ENCODE data around the gene THSD4. TPM values are rescaled to one million over a fixed set of nuclear protein-coding genes. Genes with fewer than 3 reads are reported as not detected.
"Not testable (repeated sequence)": the region's sequence is repeated elsewhere in the genome, so short reads cannot be mapped to it uniquely, and the experiment has no call there.

Gene THSD4
- total RNA-seq, 2 experiments from 2014 or later = not detected

GRCh38 chr15:71304681-71305080, 189.4 kb downstream of the THSD4 start:
- ATAC-seq (no peak), DNase-seq (no peak)
- no peaks in the 10 kb centered on the region for H3K27me3 Mint-ChIP-seq (ENCODE audit: low read depth)
- no peaks in the 10 kb centered on the region for H3K36me3 Mint-ChIP-seq (ENCODE audit: low read depth)
- ChIA-PET POLR2A (no interaction called here), CTCF (no interaction called here)
- no peaks in the 10 kb centered on the region for H3K9me3 Mint-ChIP-seq (ENCODE audit: insufficient read depth)
- no peaks in the 10 kb centered on the region for H3K4me1 Mint-ChIP-seq (ENCODE audit: low read depth)
- H3K4me3 Mint-ChIP-seq = no peak overlapping the region
- no peak overlapping the region for H3K27ac Mint-ChIP-seq

- Mint-ChIP-seq H3K27me3 (ENCODE audit: low read depth) (no peaks in the 10 kb centered on the region), H3K36me3 (ENCODE audit: low read depth) (no peaks in the 10 kb centered on the region), H3K4me1 (ENCODE audit: low read depth) (no peaks in the 10 kb centered on the region), H3K9me3 (ENCODE audit: insufficient read depth) (no peaks in the 10 kb centered on the region), H3K27ac (no peak overlapping the region), H3K4me3 (no peak overlapping the region)
- DNase-seq = no peak
- ChIA-PET CTCF (no interaction called here), POLR2A (no interaction called here)
- no peak for ATAC-seq
Observed at GRCh38 chr15:71306538-71306937, 191.3 kb downstream of the THSD4 start.

- Mint-ChIP-seq H3K27ac (no peak overlapping the region), H3K4me1 (ENCODE audit: low read depth) (no peaks in the 10 kb centered on the region), H3K36me3 (ENCODE audit: low read depth) (no peaks in the 10 kb centered on the region), H3K4me3 (no peak overlapping the region), H3K9me3 (ENCODE audit: insufficient read depth) (no peaks in the 10 kb centered on the region), H3K27me3 (ENCODE audit: low read depth) (no peaks in the 10 kb centered on the region)
- POLR2A ChIA-PET = no interaction called here
- ATAC-seq (no peak), DNase-seq (no peak)
- CTCF ChIA-PET = no interaction called here
Observed at GRCh38 chr15:71312194-71312708, 197.0 kb downstream of the THSD4 start.

GRCh38 chr15:71312731-71313460, 197.6 kb downstream of the THSD4 start:
- ChIA-PET CTCF (no interaction called here), POLR2A (no interaction called here)
- no peaks in the 10 kb centered on the region for H3K9me3 Mint-ChIP-seq (ENCODE audit: insufficient read depth)
- no peak for ATAC-seq
- H3K4me3 Mint-ChIP-seq = no peak overlapping the region
- no peaks in the 10 kb centered on the region for H3K36me3 Mint-ChIP-seq (ENCODE audit: low read depth)
- no peak for DNase-seq
- H3K4me1 Mint-ChIP-seq (ENCODE audit: low read depth) = no peaks in the 10 kb centered on the region
- no peak overlapping the region for H3K27ac Mint-ChIP-seq
- H3K27me3 Mint-ChIP-seq (ENCODE audit: low read depth) = no peaks in the 10 kb centered on the region

GRCh38 chr15:71313806-71314205, 198.5 kb downstream of the THSD4 start:
- Mint-ChIP-seq H3K4me1 (ENCODE audit: low read depth) (no peaks in the 10 kb centered on the region), H3K36me3 (ENCODE audit: low read depth) (no peaks in the 10 kb centered on the region), H3K27me3 (ENCODE audit: low read depth) (no peaks in the 10 kb centered on the region), H3K9me3 (ENCODE audit: insufficient read depth) (no peaks in the 10 kb centered on the region), H3K27ac (no peak overlapping the region), H3K4me3 (no peak overlapping the region)
- ChIA-PET CTCF (no interaction called here), POLR2A (no interaction called here)
- no peak for ATAC-seq
- no peak for DNase-seq

GRCh38 chr15:71314956-71315537, 199.8 kb downstream of the THSD4 start:
- no peaks in the 10 kb centered on the region for H3K9me3 Mint-ChIP-seq (ENCODE audit: insufficient read depth)
- ATAC-seq = no peak
- no peak overlapping the region for H3K4me3 Mint-ChIP-seq
- H3K36me3 Mint-ChIP-seq (ENCODE audit: low read depth) = no peaks in the 10 kb centered on the region
- no peaks in the 10 kb centered on the region for H3K4me1 Mint-ChIP-seq (ENCODE audit: low read depth)
- DNase-seq = no peak
- ChIA-PET CTCF (no interaction called here), POLR2A (no interaction called here)
- H3K27ac Mint-ChIP-seq = no peak overlapping the region
- H3K27me3 Mint-ChIP-seq (ENCODE audit: low read depth) = no peaks in the 10 kb centered on the region

- POLR2A ChIA-PET = no interaction called here
- CTCF ChIA-PET = no interaction called here
- DNase-seq (no peak), ATAC-seq (no peak)
- no peaks in the 10 kb centered on the region for H3K27me3 Mint-ChIP-seq (ENCODE audit: low read depth)
- H3K4me3 Mint-ChIP-seq = no peak overlapping the region
- no peaks in the 10 kb centered on the region for H3K4me1 Mint-ChIP-seq (ENCODE audit: low read depth)
- H3K9me3 Mint-ChIP-seq (ENCODE audit: insufficient read depth) = no peaks in the 10 kb centered on the region
- no peaks in the 10 kb centered on the region for H3K36me3 Mint-ChIP-seq (ENCODE audit: low read depth)
- no peak overlapping the region for H3K27ac Mint-ChIP-seq
Observed at GRCh38 chr15:71316911-71317310, 201.6 kb downstream of the THSD4 start.

GRCh38 chr15:71319424-71319823, 204.2 kb downstream of the THSD4 start:
- H3K9me3 Mint-ChIP-seq (ENCODE audit: insufficient read depth); H3K36me3 Mint-ChIP-seq (ENCODE audit: low read depth); POLR2A ChIA-PET; CTCF ChIA-PET; H3K27ac Mint-ChIP-seq; DNase-seq; H3K4me1 Mint-ChIP-seq (ENCODE audit: low read depth); H3K4me3 Mint-ChIP-seq; H3K27me3 Mint-ChIP-seq (ENCODE audit: low read depth); ATAC-seq: not testable (repeated sequence)

GRCh38 chr15:71319935-71320334, 204.7 kb downstream of the THSD4 start:
- Mint-ChIP-seq H3K4me3 (no peak overlapping the region), H3K4me1 (ENCODE audit: low read depth) (no peaks in the 10 kb centered on the region), H3K9me3 (ENCODE audit: insufficient read depth) (no peaks in the 10 kb centered on the region), H3K36me3 (ENCODE audit: low read depth) (no peaks in the 10 kb centered on the region), H3K27me3 (ENCODE audit: low read depth) (peaks cover 2% of the 10 kb centered on the region), H3K27ac (no peak overlapping the region)
- DNase-seq (no peak), ATAC-seq (no peak)
- ChIA-PET CTCF (no interaction called here), POLR2A (no interaction called here)

GRCh38 chr15:71323082-71323481, 207.8 kb downstream of the THSD4 start:
- DNase-seq (no peak), ATAC-seq (no peak)
- POLR2A ChIA-PET = interaction anchor here (0.6 kb wide), 1 partner anchor 1623 kb away, joined by 3 read pairs; no protein-coding TSS in a partner anchor

GRCh38 chr15:71323584-71323983, 208.3 kb downstream of the THSD4 start:
- H3K27me3 Mint-ChIP-seq (ENCODE audit: low read depth) = peaks cover 2% of the 10 kb centered on the region
- no peaks in the 10 kb centered on the region for H3K9me3 Mint-ChIP-seq (ENCODE audit: insufficient read depth)
- no peak for DNase-seq
- POLR2A ChIA-PET = interaction anchor here (0.6 kb wide), 1 partner anchor 1623 kb away, joined by 3 read pairs; no protein-coding TSS in a partner anchor
- H3K4me3 Mint-ChIP-seq = no peak overlapping the region
- CTCF ChIA-PET = no interaction called here
- H3K27ac Mint-ChIP-seq = no peak overlapping the region
- no peaks in the 10 kb centered on the region for H3K4me1 Mint-ChIP-seq (ENCODE audit: low read depth)
- ATAC-seq = no peak
- H3K36me3 Mint-ChIP-seq (ENCODE audit: low read depth) = no peaks in the 10 kb centered on the region

More at GRCh38 chr15:71323082-71323481, 207.8 kb downstream of the THSD4 start:
- Mint-ChIP-seq H3K4me3 (no peak overlapping the region), H3K9me3 (ENCODE audit: insufficient read depth) (no peaks in the 10 kb centered on the region), H3K4me1 (ENCODE audit: low read depth) (no peaks in the 10 kb centered on the region), H3K36me3 (ENCODE audit: low read depth) (no peaks in the 10 kb centered on the region), H3K27me3 (ENCODE audit: low read depth) (peaks cover 2% of the 10 kb centered on the region), H3K27ac (no peak overlapping the region)
- CTCF ChIA-PET = no interaction called here

- H3K27ac Mint-ChIP-seq = no peak overlapping the region
Observed at GRCh38 chr15:71325481-71325880, 210.2 kb downstream of the THSD4 start.

More at GRCh38 chr15:71325481-71325880, 210.2 kb downstream of the THSD4 start:
- CTCF ChIA-PET = no interaction called here
- no peak overlapping the region for H3K4me3 Mint-ChIP-seq
- H3K9me3 Mint-ChIP-seq (ENCODE audit: insufficient read depth) = no peaks in the 10 kb centered on the region
- ATAC-seq = no peak
- no peaks in the 10 kb centered on the region for H3K4me1 Mint-ChIP-seq (ENCODE audit: low read depth)
- POLR2A ChIA-PET = no interaction called here
- no peak for DNase-seq
- H3K36me3 Mint-ChIP-seq (ENCODE audit: low read depth) = no peaks in the 10 kb centered on the region
- peaks cover 2% of the 10 kb centered on the region for H3K27me3 Mint-ChIP-seq (ENCODE audit: low read depth)

Measured in activated CD8-positive, alpha-beta T cell treated with anti-CD3 and anti-CD28 coated beads, Interleukin-2, amount 10 ng/mL, durations not matched to agents 7 days and 5 days (primary cell).